MCF 10A (cell line): ENCODE results near the gene PNMT. TPM values are rescaled to one million over a fixed set of nuclear protein-coding genes. Genes with fewer than 3 reads are reported as not detected.

Experiments
- BruUV-seq: library from RNA; stranded (reverse); fragments of 400-500 nt; replicated peaks from 2 replicates; lab custom pipeline; 2021; lab: Mats Ljungman, UMichigan
- CTCF ChIA-PET: fragments of 300-600 bp; sonication (Branson Sonifier 250); formaldehyde crosslinking; extraction: SDS; loops from one replicate; lab custom pipeline; 2021; ENCODE audit warnings: antibody characterized with exemption, inconsistent platforms; lab: Yijun Ruan, JAX
- POLR2A ChIA-PET: fragments of 300-600, 350-650 bp; sonication (Branson Sonifier 250); formaldehyde crosslinking; extraction: SDS; loops from one replicate; lab custom pipeline; 2020; ENCODE audit warnings: antibody characterized with exemption, inconsistent platforms; lab: Yijun Ruan, JAX
- DNase-seq: peaks from one replicate; pipeline ENCODE4 v3.0.0-alpha.2; 2018; ENCODE audit not compliant: unreplicated experiment
- H3K27ac Mint-ChIP-seq: one replicate; pipeline ENCODE4 v1.8.0; 2022; ENCODE audit warnings: mild to moderate bottlenecking, low read depth, mixed read lengths; ENCODE audit not compliant: unreplicated experiment
- H3K27me3 Mint-ChIP-seq: one replicate; pipeline ENCODE4 v1.8.0; 2022; ENCODE audit warnings: mixed read lengths; ENCODE audit not compliant: insufficient read depth, unreplicated experiment
- H3K36me3 Mint-ChIP-seq: one replicate; pipeline ENCODE4 v1.8.0; 2022; ENCODE audit warnings: mild to moderate bottlenecking, moderate library complexity, mixed read lengths; ENCODE audit not compliant: insufficient read depth, unreplicated experiment
- H3K4me1 Mint-ChIP-seq: one replicate; pipeline ENCODE4 v1.8.0; 2022; ENCODE audit warnings: mixed read lengths; ENCODE audit not compliant: insufficient read depth, unreplicated experiment
- H3K4me3 Mint-ChIP-seq: one replicate; pipeline ENCODE4 v1.8.0; 2022; ENCODE audit warnings: mild to moderate bottlenecking, moderate library complexity, mixed read lengths; ENCODE audit not compliant: unreplicated experiment
- H3K9me3 Mint-ChIP-seq: one replicate; pipeline ENCODE4 v1.8.0; 2022; ENCODE audit warnings: mixed read lengths; ENCODE audit not compliant: unreplicated experiment
- intact Hi-C: fragments of 100-400 bp; cut with micrococcal nuclease; formaldehyde crosslinking; loops from 2 replicates; pipeline ENCODE4 v1.14.1; 2022
- total RNA-seq: library from RNA; stranded (reverse); gene quantifications from 2 replicates; pipeline ENCODE4 v1.2.3, GENCODE V29; 2022
- TF ChIP-seq, protein P1 (sequence below): fragments of 200-600 bp; IDR thresholded peaks from one replicate; pipeline ENCODE4 v1.8.0; 2022; ENCODE audit warnings: antibody characterized with exemption, mild to moderate bottlenecking; ENCODE audit not compliant: unreplicated experiment

PNMT gene
- total RNA-seq, 1 experiment from 2014 or later, result not detected

DNA sequence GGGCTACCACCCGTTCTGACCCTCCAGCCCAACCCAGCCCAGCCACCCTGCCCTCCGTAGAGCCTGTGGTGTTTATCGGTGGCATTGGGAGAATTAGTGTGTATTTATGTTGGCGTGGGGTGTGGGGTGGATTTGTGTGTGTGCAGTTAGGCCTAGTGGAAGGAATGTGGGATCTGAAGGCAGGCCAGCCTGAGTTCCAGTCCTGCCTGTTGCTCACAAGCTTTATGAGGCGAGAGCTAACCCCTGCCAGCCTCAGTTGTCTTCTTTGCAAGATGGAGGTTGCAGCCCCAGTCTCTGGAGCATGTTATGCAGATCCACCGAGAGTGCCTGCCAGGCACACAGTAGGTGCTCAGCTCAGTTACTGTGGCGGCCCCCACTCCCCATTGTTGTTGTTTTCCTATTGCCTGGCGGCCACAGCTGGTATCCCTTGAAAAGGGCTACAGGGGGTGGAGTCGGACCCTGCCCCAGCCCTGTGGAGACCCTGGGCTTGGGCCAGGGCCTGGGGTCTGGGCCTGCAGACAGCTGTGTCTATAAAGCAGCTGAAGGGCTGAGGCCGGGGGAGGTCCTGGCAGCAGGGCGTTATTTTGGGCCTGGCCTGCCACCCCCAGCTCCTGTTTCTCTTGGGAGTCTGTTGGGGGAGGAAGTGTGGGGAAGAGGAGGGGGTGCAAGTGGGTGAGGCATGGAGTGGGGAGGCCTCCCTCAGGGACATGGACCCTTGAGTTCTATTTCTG is 36.7 kb downstream of the PNMT start:
- Mint-ChIP-seq H3K9me3 (no peaks in the 10 kb centered on the region), H3K4me3 (no peak overlapping the region), H3K4me1 (peaks cover 28% of the 10 kb centered on the region), H3K27ac (peak overlapping the region; percentile 10), H3K36me3 (peaks cover 31% of the 10 kb centered on the region), H3K27me3 (no peaks in the 10 kb centered on the region)
- intact Hi-C loops, result no loop called here
- ChIA-PET POLR2A (interaction anchor here (0.5 to 1.7 kb wide), 5 partner anchors 10 to 274 kb away, joined by 3 to 6 read pairs (median 4); partner anchors contain the start of gene PGAP3), CTCF (interaction anchor here (0.6 to 1.0 kb wide), 3 partner anchors 10 to 67 kb away, joined by 3 to 4 read pairs (median 4); no protein-coding TSS in a partner anchor)
- BruUV-seq, result no TSS peak
- no peak for DNase-seq
- TF ChIP-seq, protein P1, sequence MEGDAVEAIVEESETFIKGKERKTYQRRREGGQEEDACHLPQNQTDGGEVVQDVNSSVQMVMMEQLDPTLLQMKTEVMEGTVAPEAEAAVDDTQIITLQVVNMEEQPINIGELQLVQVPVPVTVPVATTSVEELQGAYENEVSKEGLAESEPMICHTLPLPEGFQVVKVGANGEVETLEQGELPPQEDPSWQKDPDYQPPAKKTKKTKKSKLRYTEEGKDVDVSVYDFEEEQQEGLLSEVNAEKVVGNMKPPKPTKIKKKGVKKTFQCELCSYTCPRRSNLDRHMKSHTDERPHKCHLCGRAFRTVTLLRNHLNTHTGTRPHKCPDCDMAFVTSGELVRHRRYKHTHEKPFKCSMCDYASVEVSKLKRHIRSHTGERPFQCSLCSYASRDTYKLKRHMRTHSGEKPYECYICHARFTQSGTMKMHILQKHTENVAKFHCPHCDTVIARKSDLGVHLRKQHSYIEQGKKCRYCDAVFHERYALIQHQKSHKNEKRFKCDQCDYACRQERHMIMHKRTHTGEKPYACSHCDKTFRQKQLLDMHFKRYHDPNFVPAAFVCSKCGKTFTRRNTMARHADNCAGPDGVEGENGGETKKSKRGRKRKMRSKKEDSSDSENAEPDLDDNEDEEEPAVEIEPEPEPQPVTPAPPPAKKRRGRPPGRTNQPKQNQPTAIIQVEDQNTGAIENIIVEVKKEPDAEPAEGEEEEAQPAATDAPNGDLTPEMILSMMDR, result no peak

GRCh38 chr17:39705786-39706348 is 37.6 kb downstream of the PNMT start:
- CTCF ChIA-PET, result interaction anchor here (0.5 to 1.0 kb wide), 2 partner anchors 68 to 160 kb away, joined by 3 to 4 read pairs; no protein-coding TSS in a partner anchor
- H3K27ac Mint-ChIP-seq, result no peak overlapping the region
- no TSS peak for BruUV-seq
- H3K4me1 Mint-ChIP-seq, result peaks cover 26% of the 10 kb centered on the region
- DNase-seq, result peak; percentile 53
- TF ChIP-seq, protein P1, result no peak
- no peaks in the 10 kb centered on the region for H3K9me3 Mint-ChIP-seq
- H3K27me3 Mint-ChIP-seq, result no peaks in the 10 kb centered on the region
- POLR2A ChIA-PET, result interaction anchor here (0.5 to 1.7 kb wide), 4 partner anchors 10 to 273 kb away, joined by 3 to 6 read pairs (median 4); partner anchors contain the start of gene PGAP3
- no peak overlapping the region for H3K4me3 Mint-ChIP-seq
- intact Hi-C loops, result no loop called here
- H3K36me3 Mint-ChIP-seq, result peaks cover 40% of the 10 kb centered on the region

DNA sequence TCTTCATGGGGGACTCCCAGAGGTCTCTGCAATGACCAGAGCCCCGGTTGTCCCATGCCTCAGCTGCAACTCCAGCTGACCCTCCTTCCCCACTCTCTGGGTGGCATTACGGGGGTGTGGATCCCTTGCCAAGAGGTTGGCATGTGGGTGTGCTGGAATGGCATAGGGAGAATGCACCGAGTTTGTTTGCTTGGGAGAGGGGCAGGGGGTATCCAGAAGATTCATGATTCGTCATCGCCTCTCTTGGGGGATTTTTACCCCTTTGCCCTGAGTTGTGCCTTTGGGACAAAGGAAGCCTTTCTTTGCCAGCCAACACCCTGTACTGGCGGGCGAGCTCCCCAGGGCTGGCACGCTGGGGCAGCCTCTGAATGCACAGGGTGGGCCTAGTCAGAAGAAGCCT is 38.1 kb downstream of the PNMT start:
- H3K9me3 Mint-ChIP-seq, result no peaks in the 10 kb centered on the region
- peaks cover 21% of the 10 kb centered on the region for H3K4me1 Mint-ChIP-seq
- ChIA-PET POLR2A (interaction anchor here (1.2 to 1.7 kb wide), 2 partner anchors 9 to 11 kb away, joined by 4 read pairs; no protein-coding TSS in a partner anchor), CTCF (interaction anchor here (1.1 kb wide), 1 partner anchor 22 kb away, joined by 3 read pairs; no protein-coding TSS in a partner anchor)
- peaks cover 45% of the 10 kb centered on the region for H3K36me3 Mint-ChIP-seq
- BruUV-seq, result no TSS peak
- H3K27me3 Mint-ChIP-seq, result no peaks in the 10 kb centered on the region
- no peak for DNase-seq
- TF ChIP-seq, protein P1, result no peak
- no peak overlapping the region for H3K4me3 Mint-ChIP-seq
- intact Hi-C loops, result no loop called here
- no peak overlapping the region for H3K27ac Mint-ChIP-seq

DNA sequence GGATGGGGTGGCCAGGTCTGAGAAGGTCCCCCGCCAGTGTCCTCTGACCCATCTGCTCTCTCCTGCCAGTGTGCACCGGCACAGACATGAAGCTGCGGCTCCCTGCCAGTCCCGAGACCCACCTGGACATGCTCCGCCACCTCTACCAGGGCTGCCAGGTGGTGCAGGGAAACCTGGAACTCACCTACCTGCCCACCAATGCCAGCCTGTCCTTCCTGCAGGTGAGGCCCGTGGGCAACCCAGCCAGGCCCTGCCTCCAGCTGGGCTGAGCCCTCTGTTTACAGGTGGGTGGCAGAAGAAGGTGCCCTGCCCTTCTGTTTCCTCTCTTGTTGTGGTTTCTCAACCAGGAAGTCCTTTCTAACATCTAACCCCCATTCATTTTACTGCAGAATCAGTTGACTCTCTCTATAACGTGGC is 38.7 kb downstream of the PNMT start:
- POLR2A ChIA-PET, result interaction anchor here (1.7 kb wide), 1 partner anchor 9 kb away, joined by 4 read pairs; no protein-coding TSS in a partner anchor
- no TSS peak for BruUV-seq
- intact Hi-C loops, result no loop called here
- CTCF ChIA-PET, result interaction anchor here (0.8 to 2.4 kb wide), 3 partner anchors 9 to 85 kb away, joined by 3 to 8 read pairs (median 3); no protein-coding TSS in a partner anchor
- DNase-seq, result no peak
- H3K4me3 Mint-ChIP-seq, result no peak overlapping the region
- no peak overlapping the region for H3K27ac Mint-ChIP-seq
- H3K4me1 Mint-ChIP-seq, result peaks cover 16% of the 10 kb centered on the region
- TF ChIP-seq, protein P1, result no peak
- H3K36me3 Mint-ChIP-seq, result peaks cover 50% of the 10 kb centered on the region
- no peaks in the 10 kb centered on the region for H3K9me3 Mint-ChIP-seq
- no peaks in the 10 kb centered on the region for H3K27me3 Mint-ChIP-seq
